ENCODE measurements around the gene PTK7.

GRCh38 chr6:43091436-43091991 lies 15.4 kb downstream of the PTK7 start:
- TF ChIP-seq CTCF (IDR thresholded peaks at IDR 0.05), result no peak
- no peak for TF ChIP-seq EP300 (IDR thresholded peaks at IDR 0.05)
- no peak for TF ChIP-seq POLR2A (IDR thresholded peaks at IDR 0.05)
- TF ChIP-seq POLR2AphosphoS5 (IDR thresholded peaks at IDR 0.05), result no peak
